ENCODE data around the gene A1CF.

DNA sequence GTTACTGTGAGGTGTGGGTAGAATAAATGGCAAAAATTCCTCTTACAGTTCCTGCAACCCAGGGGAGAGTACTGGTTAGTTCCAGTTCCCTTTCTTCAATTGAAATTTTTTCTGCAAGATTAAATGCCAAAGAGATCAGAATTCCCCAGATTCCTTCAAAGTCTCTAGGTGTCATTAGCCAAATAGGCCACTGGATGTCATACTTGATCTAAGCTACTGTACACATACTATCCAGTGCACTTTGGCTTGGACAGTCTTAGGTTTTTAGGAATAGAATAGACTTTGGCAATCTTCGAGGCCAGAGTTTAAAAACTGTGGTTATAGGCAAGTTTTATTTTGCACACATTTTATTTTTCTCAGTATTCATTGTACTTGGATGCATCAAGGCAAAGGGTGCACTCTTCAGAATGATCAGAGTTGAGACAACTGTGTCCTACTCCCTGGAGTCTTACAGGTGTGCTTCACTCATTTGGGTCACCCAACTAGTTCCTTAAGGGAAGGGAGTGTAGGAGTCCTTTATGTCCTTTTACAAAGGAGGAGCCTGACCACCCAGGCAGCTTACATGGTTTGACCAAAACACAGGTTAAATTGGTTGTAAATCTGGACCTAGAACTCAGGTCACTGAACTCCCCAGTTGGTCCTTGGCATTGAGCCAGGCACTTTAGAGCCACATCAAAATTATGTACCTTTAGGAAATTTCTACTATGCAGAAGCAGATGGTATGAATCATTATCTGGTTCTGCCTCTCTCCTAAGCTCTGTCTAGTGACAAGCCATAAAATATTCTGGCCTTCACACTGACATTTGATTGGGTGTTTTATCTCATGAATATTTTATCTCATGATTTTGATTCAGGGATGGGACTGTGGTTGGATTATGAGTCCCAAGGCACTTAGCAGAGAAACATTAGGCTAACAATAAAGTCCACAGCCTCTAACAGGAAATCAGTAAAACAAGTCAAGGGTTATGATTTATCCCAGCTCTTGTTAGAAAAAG lies 96.2 kb downstream of the A1CF start:
- no peak for TF ChIP-seq CTCF (IDR thresholded peaks at IDR 0.05 in 8 of 11, conservative IDR thresholded peaks at IDR 0.05 in 3 of 11)
- TF ChIP-seq POLR2A (IDR thresholded peaks at IDR 0.05), result no peak
